GM04503 (cell line): ENCODE measurements around the gene OTC.

Experiments
- DNase-seq: peaks from one replicate; pipeline ENCODE4 v3.0.0-alpha.2; 2012; ENCODE audit warnings: low read depth

OTC gene

GRCh38 chrX:38357747-38358673 lies 5.6 kb downstream of the OTC start:
- DNase-seq = no peak

DNA sequence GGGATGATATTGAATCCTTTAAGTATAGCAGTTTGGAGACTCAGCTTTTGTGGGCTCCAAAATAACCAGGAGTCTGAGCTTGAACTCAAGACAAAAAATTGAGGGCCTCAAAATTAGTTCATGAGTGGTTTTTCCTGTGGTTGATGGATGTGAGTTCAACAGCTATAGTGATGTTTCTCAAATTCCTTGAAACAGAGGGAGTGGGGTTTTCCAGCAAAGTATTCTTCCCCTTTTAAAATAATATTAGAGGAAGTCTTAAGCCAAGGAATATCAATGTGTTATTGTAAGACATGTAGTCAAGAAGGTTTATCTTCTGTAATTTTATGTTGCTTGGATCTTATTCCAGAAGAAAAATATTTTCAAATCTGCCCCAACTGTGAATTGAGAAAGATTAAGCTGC lies 10.6 kb downstream of the OTC start:
- no peak for DNase-seq

DNA sequence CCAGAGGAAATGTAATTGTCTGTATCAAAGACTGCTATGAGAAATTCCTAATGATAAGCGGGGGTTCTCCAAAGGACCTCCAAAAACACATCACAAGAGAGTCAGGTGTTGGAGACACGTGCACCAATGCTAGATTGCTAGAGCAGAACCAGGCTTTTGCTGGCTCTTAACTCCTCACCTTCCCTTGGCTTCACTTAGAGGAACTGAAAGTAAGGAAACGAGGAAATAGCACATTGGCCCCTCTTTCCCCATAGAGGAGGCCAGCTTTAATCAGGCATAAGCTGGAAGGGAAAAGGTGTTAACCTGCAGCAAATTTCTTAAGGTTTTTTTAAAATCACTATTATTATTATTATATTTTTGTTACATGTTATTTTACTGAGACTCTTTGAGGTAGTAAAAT lies 13.6 kb downstream of the OTC start:
- no peak for DNase-seq

- no peak for DNase-seq
These were observed 16.4 kb downstream of the OTC start for GRCh38 chrX:38368774-38369173.

GRCh38 chrX:38371641-38372040 lies 19.2 kb downstream of the OTC start:
- DNase-seq = no peak

GRCh38 chrX:38374431-38374830 lies 22.0 kb downstream of the OTC start:
- DNase-seq = no peak

DNA sequence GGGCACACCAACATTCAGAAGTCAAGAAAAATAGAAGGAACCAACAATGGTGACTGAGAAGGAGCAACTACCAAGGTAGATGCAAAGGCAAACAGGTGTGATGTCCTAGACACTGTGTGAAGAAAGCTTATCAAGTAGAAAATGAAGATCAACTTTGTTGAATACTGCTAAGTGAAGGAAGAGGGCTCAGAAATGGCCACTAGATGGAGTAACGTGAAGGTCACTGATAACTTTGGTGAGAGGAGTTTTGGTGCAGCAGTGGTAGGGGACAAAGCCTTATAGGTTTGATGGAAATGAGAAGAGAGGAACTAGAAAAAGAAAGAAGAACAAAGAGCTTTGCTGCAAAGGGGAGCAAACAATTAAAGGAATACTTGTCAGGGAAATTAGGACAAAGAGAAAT lies 23.5 kb downstream of the OTC start:
- DNase-seq = peak; percentile 1

GRCh38 chrX:38376747-38377146 lies 24.3 kb downstream of the OTC start:
- no peak for DNase-seq

DNA sequence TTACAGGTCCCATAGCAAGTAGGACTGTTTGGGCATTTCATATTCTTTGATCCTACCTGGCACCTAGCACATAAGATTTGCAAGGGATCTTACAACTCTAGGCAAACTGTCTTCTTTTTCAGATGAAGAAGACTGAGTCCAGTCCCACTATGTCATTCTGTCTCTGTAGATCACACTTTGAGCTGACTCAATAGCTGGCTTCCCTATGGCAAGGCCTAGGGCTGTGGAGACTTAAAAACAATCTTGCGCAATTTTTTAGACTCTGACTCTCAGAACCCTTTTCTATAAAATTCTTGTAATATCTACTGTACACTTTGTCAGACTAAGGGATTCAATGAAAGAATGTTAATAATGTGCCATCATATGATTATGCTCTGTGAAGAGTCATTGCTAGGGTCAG lies 26.7 kb downstream of the OTC start:
- no peak for DNase-seq

GRCh38 chrX:38382663-38383062 lies 30.3 kb downstream of the OTC start:
- no peak for DNase-seq

DNA sequence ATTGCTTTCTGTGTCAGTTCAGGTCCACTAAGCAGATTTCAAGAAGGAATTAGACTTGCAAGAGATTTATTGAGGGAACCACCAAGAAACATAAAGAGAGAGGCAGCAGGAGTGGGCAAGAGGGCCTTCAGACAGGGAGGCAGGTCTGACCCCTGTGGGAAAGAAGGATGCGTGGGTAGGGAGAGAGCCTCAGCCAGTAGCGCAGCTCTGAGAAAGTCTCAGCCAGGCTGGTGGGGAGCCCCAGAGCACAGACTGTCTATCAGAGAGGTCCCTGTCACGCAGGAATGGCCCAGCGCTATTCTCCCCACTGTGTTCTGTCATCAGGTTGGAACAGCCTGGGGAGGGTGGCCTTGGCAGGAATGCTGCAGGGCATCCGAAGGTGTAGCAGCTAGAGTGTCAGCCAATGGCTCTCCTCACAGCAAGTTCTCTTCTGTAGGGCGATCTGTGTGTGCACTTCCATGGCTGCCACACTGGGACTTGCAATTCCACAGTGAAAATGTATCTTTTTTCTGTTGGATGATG lies 48.0 kb downstream of the OTC start:
- no peak for DNase-seq

GRCh38 chrX:38402118-38402517 lies 49.7 kb downstream of the OTC start:
- no peak for DNase-seq

DNA sequence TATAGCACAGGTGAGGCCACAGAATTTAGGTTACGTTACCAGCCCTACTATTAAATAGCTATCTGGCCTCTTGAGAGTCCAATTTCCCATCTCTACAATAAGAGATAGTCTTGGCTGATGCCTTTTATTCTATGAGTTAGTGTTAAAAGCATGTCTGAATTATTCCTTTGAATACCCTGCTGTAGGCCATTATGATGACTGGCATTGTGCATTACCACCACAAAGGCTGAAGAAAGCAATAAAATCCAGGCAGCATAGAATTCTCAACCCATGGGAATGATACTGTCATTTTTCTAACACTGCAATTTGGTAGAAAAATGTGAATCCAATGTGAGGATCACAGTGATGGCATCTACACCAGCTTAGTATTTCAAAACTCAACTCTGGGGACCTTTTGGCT lies 51.4 kb downstream of the OTC start:
- no peak for DNase-seq

- no peak for DNase-seq
These were observed 54.7 kb downstream of the OTC start for GRCh38 chrX:38407126-38407525.

DNA sequence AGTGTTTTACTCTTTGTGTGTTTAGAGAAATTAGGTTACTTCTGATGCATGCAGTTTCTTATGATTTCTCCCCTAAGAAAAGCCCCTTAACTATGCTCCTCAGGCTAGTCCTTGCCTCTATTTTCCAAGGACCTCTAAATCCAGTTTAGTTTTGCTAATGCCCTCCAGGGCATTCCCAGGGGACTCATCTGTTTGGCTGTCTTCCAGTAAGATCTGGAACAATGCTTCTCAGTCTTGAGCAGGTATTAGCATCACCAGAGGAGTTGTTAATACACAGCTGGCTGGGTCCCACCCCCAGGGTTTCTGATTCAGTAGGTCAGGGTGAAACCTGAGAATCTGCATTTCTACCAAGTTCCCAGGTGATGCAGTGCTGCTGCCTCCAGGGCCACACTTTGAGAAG lies 56.9 kb downstream of the OTC start:
- DNase-seq = no peak

GRCh38 chrX:38426785-38427184 lies 74.4 kb downstream of the OTC start:
- no peak for DNase-seq

- no peak for DNase-seq
These were observed 79.1 kb downstream of the OTC start for GRCh38 chrX:38431525-38431924.

DNA sequence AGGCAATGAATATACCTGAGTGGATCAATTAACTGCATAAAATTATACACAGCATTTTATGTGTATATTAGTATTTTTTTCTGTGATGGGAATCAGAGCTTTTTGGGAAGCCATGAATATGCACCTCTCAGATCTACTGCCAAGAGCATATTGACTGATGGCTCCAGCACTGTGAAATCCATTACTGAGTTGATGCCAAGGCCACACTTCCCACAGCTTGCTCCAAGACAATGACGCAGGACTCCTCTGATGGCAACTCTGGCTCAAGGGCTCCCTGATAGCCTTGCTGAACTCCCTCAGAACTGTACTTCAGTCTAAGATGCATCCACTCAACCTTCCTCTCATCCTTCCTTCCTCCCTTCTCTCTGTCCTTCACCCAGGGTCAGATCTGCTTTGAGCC lies 82.7 kb downstream of the OTC start:
- no peak for DNase-seq

DNA sequence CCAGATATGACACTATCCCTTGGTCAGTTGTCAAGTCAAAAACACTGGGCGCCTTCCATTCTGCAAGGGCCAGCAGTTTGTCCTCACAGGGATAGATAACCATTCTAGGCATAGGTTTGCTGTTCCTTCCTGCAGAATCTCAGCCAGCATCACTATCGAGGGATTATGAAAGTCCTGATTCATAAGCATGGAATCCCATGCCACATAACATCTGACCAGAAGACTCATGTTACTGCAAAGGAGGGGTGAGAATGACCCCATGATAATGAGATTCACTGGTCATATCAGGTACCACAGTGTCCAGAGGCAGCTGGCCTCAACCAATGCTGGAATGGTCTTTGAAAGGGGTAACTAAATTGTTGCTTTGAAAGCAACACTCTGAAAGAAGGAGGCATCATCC lies 84.7 kb downstream of the OTC start:
- DNase-seq = no peak

DNA sequence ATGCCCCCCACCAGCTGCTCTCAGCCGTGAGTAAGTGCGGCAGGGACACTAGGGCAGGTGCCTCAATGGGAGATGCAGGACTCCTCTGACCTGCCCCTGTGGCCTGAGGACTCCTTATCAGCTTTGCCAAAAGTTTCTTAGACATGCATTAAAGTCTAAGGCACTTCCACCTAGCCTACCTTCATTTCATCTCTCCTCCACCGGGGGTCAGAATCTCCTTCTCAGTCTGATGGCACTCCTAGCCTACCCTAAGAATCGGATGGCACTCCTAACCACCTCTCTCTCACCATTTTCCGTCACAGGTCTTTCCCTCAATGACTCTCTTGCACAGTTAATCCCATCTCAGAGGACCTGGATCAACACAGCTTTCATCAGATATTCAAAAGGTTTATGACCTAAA lies 85.9 kb downstream of the OTC start:
- DNase-seq = no peak

DNA sequence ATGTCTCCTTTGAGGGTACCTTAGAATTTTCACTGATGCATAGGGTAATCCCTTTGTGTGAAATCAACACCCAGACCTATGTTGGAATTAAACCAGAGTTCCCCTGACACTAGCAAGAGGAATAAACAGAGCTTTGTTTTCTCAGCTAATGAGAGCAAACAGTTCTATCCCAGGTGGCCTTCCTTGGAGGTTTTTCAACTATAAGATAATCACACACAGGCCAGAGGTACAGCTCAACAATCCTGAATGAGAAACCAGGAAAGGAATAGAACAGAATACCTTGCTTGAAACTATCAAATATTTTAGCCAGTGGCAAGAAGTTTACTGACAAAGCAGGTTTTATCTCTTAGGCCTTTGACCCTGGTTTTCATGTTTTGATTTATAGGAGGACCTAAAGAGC lies 100.2 kb downstream of the OTC start:
- no peak for DNase-seq

- no peak for DNase-seq
These were observed 105.7 kb downstream of the OTC start for GRCh38 chrX:38458071-38458470.

- DNase-seq = no peak
These were observed 109.9 kb downstream of the OTC start for GRCh38 chrX:38462257-38462656.

DNA sequence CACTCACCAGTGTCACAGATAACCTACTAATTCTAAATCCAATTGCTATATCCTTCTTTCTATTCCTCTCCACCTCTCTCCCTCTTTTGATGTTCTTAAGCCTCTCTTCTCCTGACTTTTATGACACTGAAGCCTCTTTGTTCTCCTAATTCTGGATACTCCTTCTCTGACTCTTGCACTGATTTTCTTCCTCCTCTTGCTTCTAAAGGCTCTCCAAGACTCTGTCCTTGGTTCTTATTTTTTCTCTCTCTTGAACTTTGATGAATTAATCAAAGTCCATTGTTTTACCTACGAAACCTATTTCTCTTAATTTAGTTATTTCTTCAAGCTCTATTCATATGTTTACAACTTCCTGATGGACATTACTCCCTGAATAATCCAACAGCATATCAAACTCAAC lies 113.3 kb downstream of the OTC start:
- DNase-seq = no peak
